HUES6 (cell line): Measurements from ENCODE around the gene CHCHD4.

Experiments
- H3K27ac ChIP-seq: 2 replicates; pipeline ENCODE4 v1.7.0; 2013; ENCODE audit warnings: low read depth, mild to moderate bottlenecking, low read length, inconsistent platforms
- H3K27me3 ChIP-seq: 2 replicates; pipeline ENCODE4 v1.6.1; 2013; ENCODE audit warnings: low read length; ENCODE audit not compliant: control insufficient read depth, insufficient read depth
- H3K36me3 ChIP-seq: 2 replicates; pipeline ENCODE4 v1.6.1; 2013; ENCODE audit warnings: low read length; ENCODE audit not compliant: control insufficient read depth, insufficient read depth
- H3K4me1 ChIP-seq: 2 replicates; pipeline ENCODE4 v1.6.1; 2013; ENCODE audit warnings: low read length; ENCODE audit not compliant: control insufficient read depth, insufficient read depth
- H3K4me3 ChIP-seq: 2 replicates; pipeline ENCODE4 v1.5.1; 2013; ENCODE audit warnings: low read depth, low read length
- H3K9ac ChIP-seq: one replicate; pipeline ENCODE4 v1.6.1; 2013; ENCODE audit warnings: mild to moderate bottlenecking, low read length
- H3K9me3 ChIP-seq: 2 replicates; pipeline ENCODE4 v1.6.1; 2013; ENCODE audit warnings: low read depth, low read length; ENCODE audit not compliant: control insufficient read depth, insufficient read depth

CHCHD4 gene

GRCh38 chr3:14148041-14148985, 23.6 kb upstream of the CHCHD4 start:
- no peak overlapping the region for H3K27ac ChIP-seq
- H3K36me3 ChIP-seq = peaks cover 63% of the 10 kb centered on the region
- no peaks in the 10 kb centered on the region for H3K9me3 ChIP-seq
- H3K4me3 ChIP-seq = no peak overlapping the region
- H3K9ac ChIP-seq = peak overlapping the region; percentile 21
- H3K4me1 ChIP-seq = peaks cover 34% of the 10 kb centered on the region
- no peaks in the 10 kb centered on the region for H3K27me3 ChIP-seq

GRCh38 chr3:14147617-14148016, 22.9 kb upstream of the CHCHD4 start:
- no peaks in the 10 kb centered on the region for H3K27me3 ChIP-seq
- H3K9me3 ChIP-seq = no peaks in the 10 kb centered on the region
- H3K4me1 ChIP-seq = peaks cover 41% of the 10 kb centered on the region
- peak overlapping the region; percentile 21 for H3K9ac ChIP-seq
- H3K27ac ChIP-seq = no peak overlapping the region
- no peak overlapping the region for H3K4me3 ChIP-seq
- peaks cover 59% of the 10 kb centered on the region for H3K36me3 ChIP-seq

- Histone ChIP-seq H3K4me1 (peaks cover 46% of the 10 kb centered on the region), H3K9me3 (no peaks in the 10 kb centered on the region), H3K27me3 (no peaks in the 10 kb centered on the region), H3K4me3 (no peak overlapping the region), H3K36me3 (peaks cover 56% of the 10 kb centered on the region), H3K27ac (no peak overlapping the region), H3K9ac (no peak overlapping the region)
Observed at GRCh38 chr3:14147066-14147435, 22.4 kb upstream of the CHCHD4 start.

- Histone ChIP-seq H3K27me3 (no peaks in the 10 kb centered on the region), H3K9me3 (no peaks in the 10 kb centered on the region), H3K4me1 (peaks cover 47% of the 10 kb centered on the region), H3K9ac (no peak overlapping the region), H3K27ac (no peak overlapping the region), H3K4me3 (no peak overlapping the region), H3K36me3 (peaks cover 55% of the 10 kb centered on the region)
Observed at GRCh38 chr3:14146381-14147065, 21.9 kb upstream of the CHCHD4 start.

- Histone ChIP-seq H3K4me3 (no peak overlapping the region), H3K27ac (no peak overlapping the region), H3K27me3 (no peaks in the 10 kb centered on the region), H3K36me3 (peaks cover 59% of the 10 kb centered on the region), H3K4me1 (peaks cover 47% of the 10 kb centered on the region), H3K9ac (no peak overlapping the region), H3K9me3 (no peaks in the 10 kb centered on the region)
Observed at GRCh38 chr3:14145670-14146380, 21.2 kb upstream of the CHCHD4 start.

GRCh38 chr3:14145236-14145635, 20.6 kb upstream of the CHCHD4 start:
- no peak overlapping the region for H3K4me3 ChIP-seq
- H3K27ac ChIP-seq = peak overlapping the region; percentile 83; the same call in 1 of the 2 replicates
- H3K9me3 ChIP-seq = no peaks in the 10 kb centered on the region
- H3K36me3 ChIP-seq = peaks cover 63% of the 10 kb centered on the region
- H3K4me1 ChIP-seq = peaks cover 47% of the 10 kb centered on the region
- no peaks in the 10 kb centered on the region for H3K27me3 ChIP-seq
- H3K9ac ChIP-seq = no peak overlapping the region

- H3K4me1 ChIP-seq = peaks cover 47% of the 10 kb centered on the region
- no peaks in the 10 kb centered on the region for H3K9me3 ChIP-seq
- H3K27me3 ChIP-seq = no peaks in the 10 kb centered on the region
- peak overlapping the region; percentile 15; the same call in 1 of the 2 replicates for H3K4me3 ChIP-seq
- peaks cover 66% of the 10 kb centered on the region for H3K36me3 ChIP-seq
- H3K9ac ChIP-seq = peak overlapping the region; percentile 69
- H3K27ac ChIP-seq = peak overlapping the region; percentile 83
Observed at GRCh38 chr3:14144423-14145075, 19.9 kb upstream of the CHCHD4 start.

- Histone ChIP-seq H3K36me3 (peaks cover 73% of the 10 kb centered on the region), H3K27ac (peak overlapping the region; percentile 83)
Observed at GRCh38 chr3:14143271-14144225, 18.9 kb upstream of the CHCHD4 start.

GRCh38 chr3:14142567-14143270, 18.0 kb upstream of the CHCHD4 start:
- H3K4me1 ChIP-seq = peaks cover 35% of the 10 kb centered on the region
- H3K36me3 ChIP-seq = peaks cover 73% of the 10 kb centered on the region
- no peak overlapping the region for H3K9ac ChIP-seq
- no peak overlapping the region for H3K4me3 ChIP-seq
- peak overlapping the region; percentile 17; the same call in 1 of the 2 replicates for H3K27ac ChIP-seq
- H3K27me3 ChIP-seq = no peaks in the 10 kb centered on the region
- H3K9me3 ChIP-seq = no peaks in the 10 kb centered on the region

More at GRCh38 chr3:14143271-14144225, 18.9 kb upstream of the CHCHD4 start:
- Histone ChIP-seq H3K9ac (peak overlapping the region; percentile 69), H3K4me1 (peaks cover 44% of the 10 kb centered on the region), H3K4me3 (no peak overlapping the region), H3K9me3 (no peaks in the 10 kb centered on the region), H3K27me3 (no peaks in the 10 kb centered on the region)
